ENCODE results near the gene KLHL6.
"Not testable (repeated sequence)": the region's sequence is repeated elsewhere in the genome, so short reads cannot be mapped to it uniquely, and the experiment has no call there.

Gene KLHL6

GRCh38 chr3:183526838-183527427, 28.6 kb downstream of the KLHL6 start:
- no peak overlapping the region for H3K27ac ChIP-seq
- TF ChIP-seq, protein P1, sequence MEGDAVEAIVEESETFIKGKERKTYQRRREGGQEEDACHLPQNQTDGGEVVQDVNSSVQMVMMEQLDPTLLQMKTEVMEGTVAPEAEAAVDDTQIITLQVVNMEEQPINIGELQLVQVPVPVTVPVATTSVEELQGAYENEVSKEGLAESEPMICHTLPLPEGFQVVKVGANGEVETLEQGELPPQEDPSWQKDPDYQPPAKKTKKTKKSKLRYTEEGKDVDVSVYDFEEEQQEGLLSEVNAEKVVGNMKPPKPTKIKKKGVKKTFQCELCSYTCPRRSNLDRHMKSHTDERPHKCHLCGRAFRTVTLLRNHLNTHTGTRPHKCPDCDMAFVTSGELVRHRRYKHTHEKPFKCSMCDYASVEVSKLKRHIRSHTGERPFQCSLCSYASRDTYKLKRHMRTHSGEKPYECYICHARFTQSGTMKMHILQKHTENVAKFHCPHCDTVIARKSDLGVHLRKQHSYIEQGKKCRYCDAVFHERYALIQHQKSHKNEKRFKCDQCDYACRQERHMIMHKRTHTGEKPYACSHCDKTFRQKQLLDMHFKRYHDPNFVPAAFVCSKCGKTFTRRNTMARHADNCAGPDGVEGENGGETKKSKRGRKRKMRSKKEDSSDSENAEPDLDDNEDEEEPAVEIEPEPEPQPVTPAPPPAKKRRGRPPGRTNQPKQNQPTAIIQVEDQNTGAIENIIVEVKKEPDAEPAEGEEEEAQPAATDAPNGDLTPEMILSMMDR (IDR thresholded peaks at IDR 0.05): no peak
- H3K36me3 ChIP-seq: peaks cover 52% of the 10 kb centered on the region
- H3K9me3 ChIP-seq: no peaks in the 10 kb centered on the region
- no peaks in the 10 kb centered on the region for H3K27me3 ChIP-seq
- no peaks in the 10 kb centered on the region for H3K4me1 ChIP-seq (ENCODE audit: control insufficient read depth in 1 of 2, insufficient read depth in 1 of 2, low read depth in 1 of 2, low read length in 1 of 2)
- H3K4me3 ChIP-seq (ENCODE audit: low read depth in 1 of 2, low read length in 1 of 2): no peak overlapping the region

DNA sequence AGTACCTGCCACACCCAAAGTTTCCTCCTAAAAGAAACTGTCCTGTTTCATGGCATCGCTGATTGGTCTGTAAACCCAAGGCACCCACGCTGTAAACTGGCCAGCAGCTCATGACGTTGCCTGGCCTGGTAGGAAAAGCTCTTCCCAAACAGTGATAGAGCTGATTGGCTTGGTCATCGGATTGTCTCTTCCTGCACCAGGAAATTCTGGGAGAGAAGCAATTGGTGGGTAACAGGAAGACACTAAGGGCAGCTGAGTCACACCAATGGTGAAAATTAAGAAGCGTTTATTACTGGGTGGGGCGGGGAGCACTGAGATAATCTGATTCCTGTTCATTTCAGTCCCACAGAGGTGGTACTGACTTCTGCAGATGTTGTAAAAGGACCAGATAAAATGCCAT, 31.0 kb downstream of the KLHL6 start:
- no peaks in the 10 kb centered on the region for H3K9me3 ChIP-seq
- H3K36me3 ChIP-seq: peaks cover 63% of the 10 kb centered on the region

GRCh38 chr3:183520741-183521556, 34.6 kb downstream of the KLHL6 start:
- not testable (repeated sequence) for H3K27me3 ChIP-seq; H3K4me1 ChIP-seq (ENCODE audit: control insufficient read depth in 1 of 2, insufficient read depth in 1 of 2, low read depth in 1 of 2, low read length in 1 of 2); H3K27ac ChIP-seq; H3K4me3 ChIP-seq (ENCODE audit: low read depth in 1 of 2, low read length in 1 of 2); H3K9me3 ChIP-seq
- H3K36me3 ChIP-seq: peaks cover 65% of the 10 kb centered on the region

More for the DNA sequence above, 31.0 kb downstream of the KLHL6 start:
- H3K4me1 ChIP-seq (ENCODE audit: control insufficient read depth in 1 of 2, insufficient read depth in 1 of 2, low read depth in 1 of 2, low read length in 1 of 2): no peaks in the 10 kb centered on the region
- H3K4me3 ChIP-seq (ENCODE audit: low read depth in 1 of 2, low read length in 1 of 2): no peak overlapping the region
- TF ChIP-seq, protein P1 (IDR thresholded peaks at IDR 0.05): no peak
- no peaks in the 10 kb centered on the region for H3K27me3 ChIP-seq
- H3K27ac ChIP-seq: no peak overlapping the region

- not testable (repeated sequence) for H3K4me1 ChIP-seq (ENCODE audit: control insufficient read depth in 1 of 2, insufficient read depth in 1 of 2, low read depth in 1 of 2, low read length in 1 of 2); H3K27ac ChIP-seq; H3K4me3 ChIP-seq (ENCODE audit: low read depth in 1 of 2, low read length in 1 of 2); H3K27me3 ChIP-seq; H3K9me3 ChIP-seq
- peaks cover 59% of the 10 kb centered on the region for H3K36me3 ChIP-seq
Measured at GRCh38 chr3:183520295-183520694, 35.2 kb downstream of the KLHL6 start.

GRCh38 chr3:183519891-183520290, 35.6 kb downstream of the KLHL6 start:
- Histone ChIP-seq H3K4me3 (ENCODE audit: low read depth in 1 of 2, low read length in 1 of 2) (no peak overlapping the region), H3K9me3 (no peaks in the 10 kb centered on the region), H3K4me1 (ENCODE audit: control insufficient read depth in 1 of 2, insufficient read depth in 1 of 2, low read depth in 1 of 2, low read length in 1 of 2) (no peaks in the 10 kb centered on the region), H3K27me3 (no peaks in the 10 kb centered on the region), H3K27ac (no peak overlapping the region), H3K36me3 (peaks cover 59% of the 10 kb centered on the region)
- TF ChIP-seq, protein P1 (IDR thresholded peaks at IDR 0.05): no peak

DNA sequence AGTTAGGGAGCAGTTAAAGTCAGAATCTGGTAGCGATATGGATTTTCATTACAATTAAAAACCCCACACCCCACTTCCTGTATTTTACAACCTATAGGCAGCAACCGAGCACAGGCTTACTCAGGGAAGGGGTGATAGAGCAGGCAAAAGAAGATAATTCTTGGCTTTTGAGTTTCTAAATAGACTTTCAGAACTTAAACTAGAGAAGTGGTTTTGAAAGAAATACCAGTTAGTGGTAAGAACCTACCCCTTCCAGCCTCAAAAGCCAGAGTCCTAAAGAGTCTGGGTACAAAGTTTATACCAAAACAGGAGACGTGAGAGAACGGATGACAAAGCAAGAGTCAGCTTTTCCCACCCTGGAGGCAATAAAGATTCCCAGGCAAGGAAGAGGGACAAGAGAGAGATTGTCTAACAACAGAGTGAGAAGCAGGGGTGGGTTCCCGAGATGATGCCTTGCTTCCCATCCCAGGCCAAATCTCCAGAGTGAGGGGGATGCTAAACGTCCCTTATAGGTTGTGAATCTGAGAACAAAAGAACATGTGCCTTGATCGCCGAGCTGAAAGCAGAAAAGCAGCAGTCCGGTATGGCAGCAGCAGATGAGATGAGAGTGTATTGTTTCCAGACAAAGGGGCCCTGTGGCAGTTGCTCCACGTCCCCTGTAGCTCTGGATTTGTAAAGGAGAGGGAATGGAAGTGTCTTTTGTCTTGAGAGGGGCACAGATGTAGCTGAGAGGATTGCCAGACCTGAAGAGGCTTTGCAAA, 36.8 kb downstream of the KLHL6 start:
- no peak overlapping the region for H3K27ac ChIP-seq
- no peaks in the 10 kb centered on the region for H3K9me3 ChIP-seq
- peaks cover 49% of the 10 kb centered on the region for H3K36me3 ChIP-seq
- no peaks in the 10 kb centered on the region for H3K27me3 ChIP-seq
- TF ChIP-seq, protein P1 (IDR thresholded peaks at IDR 0.05): no peak
- H3K4me3 ChIP-seq (ENCODE audit: low read depth in 1 of 2, low read length in 1 of 2): no peak overlapping the region
- peaks cover 0 to under 1% of the 10 kb centered on the region in 2 experiments for H3K4me1 ChIP-seq (ENCODE audit: control insufficient read depth in 1 of 2, insufficient read depth in 1 of 2, low read depth in 1 of 2, low read length in 1 of 2)

Measured in neutrophil (primary cell).